Smooth muscle cell (in vitro differentiated cells): ENCODE data around the gene CDK5. TPM values are rescaled to one million over a fixed set of nuclear protein-coding genes. Genes with fewer than 3 reads are reported as not detected.

ENCODE experiments used
- DNase-seq: peaks from one replicate; lab custom pipeline; 2025; ENCODE audit not compliant: unreplicated experiment; lab: John Stamatoyannopoulos, UW
- H2AFZ ChIP-seq: fragments of 200-600 bp; sonication (generic); 2 replicates; pipeline ENCODE4 v1.6.0; 2016; ENCODE audit warnings: antibody characterized with exemption, low read depth, mild to moderate bottlenecking
- H3F3A ChIP-seq: fragments of 200-600 bp; sonication (generic); 2 replicates; pipeline ENCODE4 v1.6.0; 2017; ENCODE audit warnings: antibody characterized with exemption, low read depth
- H3K27ac ChIP-seq: fragments of 200-600 bp; sonication (generic); 2 replicates; pipeline ENCODE4 v1.5.1; 2016; ENCODE audit warnings: low read depth, mild to moderate bottlenecking
- H3K27me3 ChIP-seq: fragments of 200-600 bp; sonication (generic); 2 replicates; pipeline ENCODE4 v1.6.1; 2016; ENCODE audit warnings: low read depth, mild to moderate bottlenecking
- H3K36me3 ChIP-seq: fragments of 200-600 bp; sonication (generic); 2 replicates; pipeline ENCODE4 v1.5.1; 2016; ENCODE audit warnings: low read depth
- H3K4me1 ChIP-seq: fragments of 200-600 bp; sonication (generic); 2 replicates; pipeline ENCODE4 v1.5.1; 2016; ENCODE audit warnings: low read depth
- H3K4me2 ChIP-seq: fragments of 200-600 bp; sonication (generic); 2 replicates; pipeline ENCODE4 v1.6.0; 2016; ENCODE audit warnings: mild to moderate bottlenecking
- H3K4me3 ChIP-seq: fragments of 200-600 bp; sonication (generic); 2 replicates; pipeline ENCODE4 v1.5.1; 2016; ENCODE audit warnings: mild to moderate bottlenecking
- H3K79me2 ChIP-seq: fragments of 200-600 bp; sonication (generic); 2 replicates; pipeline ENCODE4 v1.6.0; 2016; ENCODE audit warnings: low read depth, mild to moderate bottlenecking
- H3K9ac ChIP-seq: fragments of 200-600 bp; sonication (generic); 2 replicates; pipeline ENCODE4 v1.6.0; 2016; ENCODE audit warnings: low read depth
- H3K9me3 ChIP-seq: fragments of 200-600 bp; sonication (generic); replicated peaks from 2 replicates; pipeline ENCODE4 v1.5.1; 2016; ENCODE audit warnings: low read depth
- H4K20me1 ChIP-seq: fragments of 200-600 bp; sonication (generic); 2 replicates; pipeline ENCODE4 v1.6.0; 2016; ENCODE audit warnings: low read depth
- CTCF ChIP-seq: fragments of 200-600 bp; sonication (generic); IDR thresholded peaks from 2 replicates; pipeline ENCODE4 v1.5.1; 2017; ENCODE audit warnings: borderline replicate concordance, mild to moderate bottlenecking, antibody characterized with exemption; ENCODE audit not compliant: insufficient read depth, poor library complexity, severe bottlenecking
- WGBS: methylation state at CpG from one replicate; pipeline ENCODE4 v1.1.7; 2016; ENCODE audit warnings: low lambda C conversion rate; 5-methylcytosine and 5-hydroxymethylcytosine counted together
- polyA plus RNA-seq: library from polyadenylated mRNA; unstranded; fragments of >200 nt; fragmentation: Nextera tagmentation; extraction: Ambion mirVana; gene quantifications from 2 replicates; pipeline ENCODE4 v1.2.1, GENCODE V29; 2016
- total RNA-seq: library from RNA; depleted of rRNA; stranded (reverse); fragments of >200 nt; gene quantifications from 2 replicates; pipeline ENCODE4 v1.2.3, GENCODE V29; 2014

Gene CDK5
- total and polyA plus RNA-seq, 2 experiments from 2014 or later = 22.1 to 36.4 TPM

GRCh38 chr7:151080522-151081169 lies 22.9 kb upstream of the CDK5 start, which contains the start of gene FASTK:
TSS of gene FASTK (minus strand) at chr7:151080809. CDS start at chr7:151080766, 43 bp downstream.
- no peaks in the 10 kb centered on the region for H3K9me3 ChIP-seq
- H3K27me3 ChIP-seq = no peaks in the 10 kb centered on the region
- no peaks in the 10 kb centered on the region for H3K36me3 ChIP-seq
- peak within 1 kb of the TSS; percentile 93 for H3K9ac ChIP-seq
- H3K79me2 ChIP-seq = peaks cover 33% of the 10 kb centered on the region
- peak within 1 kb of the TSS; percentile 77 for H2AFZ ChIP-seq
- peaks cover 29% of the 10 kb centered on the region for H3K4me1 ChIP-seq
- peaks cover 30% of the 10 kb centered on the region for H3F3A ChIP-seq
- H3K27ac ChIP-seq = peak within 1 kb of the TSS; percentile 80
- peak; percentile 64 for DNase-seq
- WGBS = under 1% methylated on average over 53 of the region's 66 CpGs
- H3K4me3 ChIP-seq = peak within 1 kb of the TSS; percentile 94
- H3K4me2 ChIP-seq = peak within 1 kb of the TSS; percentile 97
- no peak for TF ChIP-seq CTCF
- peaks cover 19% of the 10 kb centered on the region for H4K20me1 ChIP-seq

- Histone ChIP-seq H3K4me1 (peaks cover 25% of the 10 kb centered on the region), H3K9ac (peak overlapping the region; percentile 93)
- TF ChIP-seq CTCF = no peak
Observed at GRCh38 chr7:151080067-151080521, 22.4 kb upstream of the CDK5 start.

DNA sequence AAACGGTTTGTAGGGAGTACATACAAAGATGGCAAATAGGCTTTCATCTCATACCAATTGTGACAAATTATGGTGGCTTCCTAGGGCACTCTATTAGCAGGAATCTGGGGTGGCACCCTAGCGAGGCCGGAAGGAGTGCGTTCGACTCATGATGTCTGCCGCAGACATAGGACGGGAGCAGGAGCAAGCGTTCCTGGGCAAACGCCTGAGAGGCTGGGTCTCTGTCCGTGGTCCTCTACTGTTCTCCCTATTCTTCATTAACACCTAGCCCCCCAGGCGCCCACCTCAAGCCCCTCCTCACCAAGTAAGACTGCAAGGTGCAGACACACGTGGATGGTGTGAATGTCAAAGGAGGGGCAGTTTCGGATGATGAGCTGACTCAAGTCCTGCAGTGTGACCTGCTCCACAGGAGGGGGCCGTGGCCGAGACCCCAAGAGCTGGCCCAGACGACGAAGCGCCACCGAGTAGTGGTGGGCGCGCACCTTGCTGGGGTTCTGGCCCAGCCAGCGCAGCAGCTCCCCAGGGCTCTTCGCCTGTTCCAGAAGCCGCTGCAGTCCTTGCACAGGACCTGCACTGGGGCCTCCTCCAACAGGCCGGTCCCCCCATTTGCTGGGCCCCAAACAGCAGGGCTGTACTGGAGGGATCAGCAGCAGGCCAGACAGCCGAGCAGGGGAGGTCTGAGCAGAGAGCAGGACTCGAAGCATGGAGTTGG lies 21.7 kb upstream of the CDK5 start:
- Histone ChIP-seq H3K9me3 (no peaks in the 10 kb centered on the region), H3K4me3 (peak overlapping the region; percentile 94), H3K27me3 (no peaks in the 10 kb centered on the region), H4K20me1 (peaks cover 21% of the 10 kb centered on the region), H3K36me3 (no peaks in the 10 kb centered on the region), H3K9ac (peak overlapping the region; percentile 93), H2AFZ (no peak overlapping the region), H3F3A (peaks cover 22% of the 10 kb centered on the region), H3K27ac (no peak overlapping the region), H3K79me2 (peaks cover 33% of the 10 kb centered on the region), H3K4me1 (peaks cover 24% of the 10 kb centered on the region), H3K4me2 (peak overlapping the region; percentile 97)
- DNase-seq = no peak
- WGBS = 90% methylated on average over 27 of the region's 27 CpGs
- TF ChIP-seq CTCF = no peak

More at GRCh38 chr7:151080067-151080521, 22.4 kb upstream of the CDK5 start:
- H3K36me3 ChIP-seq = no peaks in the 10 kb centered on the region
- peaks cover 21% of the 10 kb centered on the region for H4K20me1 ChIP-seq
- H3K27ac ChIP-seq = peak overlapping the region; percentile 80
- H3K4me3 ChIP-seq = peak overlapping the region; percentile 94
- H2AFZ ChIP-seq = peak overlapping the region; percentile 77
- peaks cover 33% of the 10 kb centered on the region for H3K79me2 ChIP-seq
- no peak for DNase-seq
- H3K27me3 ChIP-seq = no peaks in the 10 kb centered on the region
- H3K4me2 ChIP-seq = peak overlapping the region; percentile 97
- H3K9me3 ChIP-seq = no peaks in the 10 kb centered on the region
- WGBS = 1% methylated on average over 29 of the region's 31 CpGs
- H3F3A ChIP-seq = peaks cover 25% of the 10 kb centered on the region
